DMS53 treated with DMSO at 0.1 percent for 48 hours (cell line): Measurements from ENCODE around the gene SEC24A.
"Not testable (repeated sequence)": the region's sequence is repeated elsewhere in the genome, so short reads cannot be mapped to it uniquely, and the experiment has no call there.

Experiments used
- DNase-seq: peaks from one replicate; lab custom pipeline; 2025; ENCODE audit not compliant: unreplicated experiment; lab: John Stamatoyannopoulos, UW

SEC24A gene

GRCh38 chr5:134649163-134649835 lies 714 bp downstream of the SEC24A start:
- DNase-seq = no peak

GRCh38 chr5:134650660-134651059 lies 2.1 kb downstream of the SEC24A start:
- DNase-seq = not testable (repeated sequence)

GRCh38 chr5:134651531-134651930 lies 2.9 kb downstream of the SEC24A start:
- no peak for DNase-seq

GRCh38 chr5:134656690-134657089 lies 8.1 kb downstream of the SEC24A start:
- no peak for DNase-seq

GRCh38 chr5:134659456-134659855 lies 10.9 kb downstream of the SEC24A start:
- DNase-seq = no peak

GRCh38 chr5:134659922-134660321 lies 11.3 kb downstream of the SEC24A start:
- no peak for DNase-seq

- no peak for DNase-seq
Measured at GRCh38 chr5:134662971-134663370, 14.4 kb downstream of the SEC24A start.

- DNase-seq = no peak
Measured at GRCh38 chr5:134664448-134664847, 15.9 kb downstream of the SEC24A start.

GRCh38 chr5:134673546-134673945 lies 25.0 kb downstream of the SEC24A start:
- not testable (repeated sequence) for DNase-seq

- DNase-seq = not testable (repeated sequence)
Measured at GRCh38 chr5:134677357-134677756, 28.8 kb downstream of the SEC24A start.

GRCh38 chr5:134690144-134690543 lies 41.6 kb downstream of the SEC24A start:
- DNase-seq = not testable (repeated sequence)

GRCh38 chr5:134692722-134693121 lies 44.1 kb downstream of the SEC24A start:
- DNase-seq = no peak

GRCh38 chr5:134708301-134708700 lies 59.7 kb downstream of the SEC24A start:
- DNase-seq = no peak

- DNase-seq = no peak
Measured at GRCh38 chr5:134714120-134714519, 65.5 kb downstream of the SEC24A start.

GRCh38 chr5:134714541-134714940 lies 66.0 kb downstream of the SEC24A start:
- no peak for DNase-seq

- DNase-seq = not testable (repeated sequence)
Measured at GRCh38 chr5:134715466-134715865, 66.9 kb downstream of the SEC24A start.

GRCh38 chr5:134724872-134725271 lies 76.3 kb downstream of the SEC24A start:
- DNase-seq = no peak

- no peak for DNase-seq
Measured at GRCh38 chr5:134732819-134733218, 84.2 kb downstream of the SEC24A start.

- no peak for DNase-seq
Measured at GRCh38 chr5:134735243-134735642, 86.7 kb downstream of the SEC24A start.

- DNase-seq = no peak
Measured at GRCh38 chr5:134736173-134736812, 87.7 kb downstream of the SEC24A start.

GRCh38 chr5:134738133-134738962 lies 89.8 kb downstream of the SEC24A start, which contains the start of gene CAMLG:
CAMLG (plus strand) TSS chr5:134738548; CDS start chr5:134738621, 73 bp downstream.
- DNase-seq = peak; percentile 95
